SHP77 treated with DMSO at 0.1 percent for 48 hours (cell line): ENCODE data around the gene NLRP1.
"Not testable (repeated sequence)": the region's sequence is repeated elsewhere in the genome, so short reads cannot be mapped to it uniquely, and the experiment has no call there.

Experiments used
- DNase-seq: peaks from one replicate; lab custom pipeline; 2025; lab: John Stamatoyannopoulos, UW

Gene NLRP1

GRCh38 chr17:5587438-5588032 is 3.2 kb upstream of the NLRP1 start:
- peak; percentile 46 for DNase-seq

GRCh38 chr17:5585836-5586521 is 1.7 kb upstream of the NLRP1 start:
- no peak for DNase-seq

GRCh38 chr17:5585287-5585794 is 1.0 kb upstream of the NLRP1 start:
- no peak for DNase-seq

GRCh38 chr17:5583426-5584382 is 605 bp downstream of the NLRP1 start:
- no peak for DNase-seq

- no peak for DNase-seq
Observed at GRCh38 chr17:5582209-5583185, 1.8 kb downstream of the NLRP1 start.

- no peak for DNase-seq
Observed at GRCh38 chr17:5581655-5582054, 2.7 kb downstream of the NLRP1 start.

GRCh38 chr17:5580969-5581368 is 3.3 kb downstream of the NLRP1 start:
- DNase-seq = no peak

GRCh38 chr17:5580367-5580766 is 3.9 kb downstream of the NLRP1 start:
- DNase-seq = no peak

- not testable (repeated sequence) for DNase-seq
Observed at GRCh38 chr17:5578768-5579167, 5.5 kb downstream of the NLRP1 start.

GRCh38 chr17:5573017-5573416 is 11.3 kb downstream of the NLRP1 start:
- DNase-seq = not testable (repeated sequence)

- no peak for DNase-seq
Observed at GRCh38 chr17:5571281-5571680, 13.0 kb downstream of the NLRP1 start.

GRCh38 chr17:5565808-5566207 is 18.5 kb downstream of the NLRP1 start:
- DNase-seq = no peak

- no peak for DNase-seq
Observed at GRCh38 chr17:5563456-5563855, 20.9 kb downstream of the NLRP1 start.

- no peak for DNase-seq
Observed at GRCh38 chr17:5562661-5563360, 21.5 kb downstream of the NLRP1 start.

- no peak for DNase-seq
Observed at GRCh38 chr17:5561736-5562571, 22.4 kb downstream of the NLRP1 start.

GRCh38 chr17:5560361-5560988 is 23.8 kb downstream of the NLRP1 start:
- DNase-seq = no peak

- DNase-seq = no peak
Observed at GRCh38 chr17:5558815-5559785, 25.2 kb downstream of the NLRP1 start.

- DNase-seq = no peak
Observed at GRCh38 chr17:5557990-5558389, 26.3 kb downstream of the NLRP1 start.
